ENCODE data around the gene LYRM4.
"Not testable (repeated sequence)": the region's sequence is repeated elsewhere in the genome, so short reads cannot be mapped to it uniquely, and the experiment has no call there.

LYRM4 gene

GRCh38 chr6:5139828-5140771 lies 120.7 kb downstream of the LYRM4 start:
- DNase-seq, result no peak

GRCh38 chr6:5138995-5139827 lies 121.5 kb downstream of the LYRM4 start:
- no peak for DNase-seq

- DNase-seq, result no peak
Observed at GRCh38 chr6:5136851-5137250, 123.9 kb downstream of the LYRM4 start.

DNA sequence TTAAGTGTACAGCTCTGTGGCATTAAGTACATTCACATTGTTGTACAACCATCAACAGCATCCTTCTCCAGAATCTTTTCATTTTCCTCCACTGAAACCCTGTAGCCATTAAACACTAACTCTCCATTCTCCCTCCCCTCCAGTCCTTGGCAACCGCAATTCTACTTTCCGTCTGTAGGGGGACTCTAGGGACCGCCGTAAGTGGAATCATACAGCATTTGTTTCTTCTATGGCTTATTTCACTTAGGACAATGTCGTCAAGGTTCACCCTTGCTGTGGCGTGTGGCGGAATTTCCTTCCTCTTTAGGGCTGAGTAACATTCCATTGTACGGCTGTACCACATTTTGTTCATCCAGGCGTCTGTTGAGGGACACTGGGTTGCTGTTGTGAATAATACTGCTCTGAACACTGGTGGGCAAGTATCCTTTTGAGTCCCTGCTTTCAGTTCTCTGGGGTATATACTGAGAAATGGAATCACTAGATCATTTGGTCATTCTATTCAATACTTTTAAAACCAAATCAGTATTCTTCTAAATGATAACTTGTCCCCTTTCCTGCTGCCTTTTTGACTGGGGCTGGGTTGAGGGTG lies 124.9 kb downstream of the LYRM4 start:
- no peak for DNase-seq

- no peak for DNase-seq
Observed at GRCh38 chr6:5133943-5134342, 126.8 kb downstream of the LYRM4 start.

DNA sequence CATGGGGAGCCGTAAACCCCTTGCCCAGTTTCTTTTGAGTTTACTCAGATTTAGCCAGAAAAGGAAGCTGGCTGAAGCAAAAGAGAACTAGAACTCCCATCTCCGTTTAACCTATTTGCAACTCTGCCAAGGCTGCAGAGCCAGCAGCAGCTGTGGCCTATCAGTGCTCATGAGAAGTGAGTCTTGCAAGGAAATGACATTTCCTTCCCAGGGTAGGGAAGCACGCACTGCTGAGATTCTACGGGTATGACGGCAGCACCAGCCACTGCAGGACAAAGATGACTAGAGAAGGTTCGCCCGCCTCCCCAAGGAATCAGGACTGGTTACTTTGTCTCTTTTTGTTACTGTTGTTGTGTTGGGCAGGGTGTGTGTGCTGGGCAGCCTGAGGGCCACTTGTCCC lies 128.0 kb downstream of the LYRM4 start:
- DNase-seq, result no peak

DNA sequence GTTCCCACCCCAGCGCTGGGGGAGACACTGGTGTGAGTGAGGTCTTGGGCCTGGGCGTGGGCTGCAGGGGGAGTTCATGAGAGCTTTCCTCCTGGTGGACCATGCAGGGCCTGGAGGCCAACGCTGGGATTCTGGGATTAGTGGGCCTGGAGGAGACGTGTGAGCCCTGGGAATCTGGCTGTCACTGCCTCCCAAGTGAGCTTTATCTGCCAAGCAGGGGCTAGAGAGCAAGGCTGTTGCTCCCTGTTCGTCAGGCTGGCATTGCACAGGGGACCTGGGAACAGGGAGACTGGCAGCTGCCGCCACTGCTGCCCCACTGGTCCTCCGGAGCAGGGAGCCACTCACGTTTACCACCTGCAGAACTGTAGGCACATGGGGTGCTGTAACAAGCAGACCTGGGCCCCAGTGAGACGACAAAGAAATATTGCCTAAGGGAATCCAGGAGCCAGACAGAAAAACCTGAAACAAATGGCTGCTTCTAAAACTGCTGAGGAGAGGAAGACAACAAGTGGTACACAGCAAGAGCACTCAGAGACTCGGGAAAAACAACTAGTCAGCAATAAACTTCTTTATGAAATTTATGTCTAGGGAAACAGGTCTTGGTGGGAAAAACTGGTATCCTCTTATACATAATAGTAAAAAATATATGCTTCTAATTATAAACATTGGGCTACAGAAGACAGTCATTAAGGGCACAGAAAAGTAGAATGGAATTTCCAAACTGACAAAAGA lies 130.4 kb downstream of the LYRM4 start:
- DNase-seq, result no peak

- no peak for DNase-seq
Observed at GRCh38 chr6:5128351-5128750, 132.4 kb downstream of the LYRM4 start.

GRCh38 chr6:5127106-5127687 lies 133.6 kb downstream of the LYRM4 start:
- no peak for DNase-seq

DNA sequence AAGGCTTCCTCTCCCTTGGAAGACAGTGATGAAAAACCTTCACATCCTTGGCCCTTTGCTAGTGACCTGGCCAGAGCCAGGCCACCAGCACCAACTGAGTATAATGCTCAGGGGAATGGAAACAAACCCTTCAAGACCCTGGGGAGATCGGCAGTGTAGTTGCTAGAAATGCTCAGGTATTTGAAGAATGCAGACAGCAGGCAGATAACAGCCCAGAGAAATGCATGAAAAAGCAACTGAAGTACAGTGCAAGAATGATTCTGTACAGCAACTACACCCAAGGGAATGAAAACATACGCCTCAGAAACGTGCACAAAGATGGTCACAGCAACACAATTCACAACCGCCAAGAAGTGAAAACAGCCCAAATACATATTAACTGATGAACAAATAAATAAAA lies 134.5 kb downstream of the LYRM4 start:
- no peak for DNase-seq

GRCh38 chr6:5125152-5126006 lies 135.4 kb downstream of the LYRM4 start:
- DNase-seq, result no peak

DNA sequence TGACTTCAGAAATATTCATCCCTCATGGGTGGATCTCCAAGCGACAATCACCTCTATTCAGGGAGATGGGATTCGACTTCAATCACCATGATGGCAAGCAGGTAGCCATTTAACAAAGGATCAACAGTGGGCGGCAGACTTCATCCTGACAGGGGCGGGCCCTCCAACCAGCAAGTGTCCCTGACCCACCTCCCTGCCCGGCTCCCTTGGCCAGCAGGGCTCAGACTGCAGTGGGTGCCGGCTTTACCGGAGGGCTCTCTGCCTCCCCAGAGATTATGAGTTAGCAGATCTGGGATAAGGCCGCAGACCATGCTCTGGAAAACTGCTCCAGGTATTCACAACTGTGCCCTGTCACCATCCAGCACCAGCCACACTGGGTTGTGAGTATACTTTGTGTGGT lies 136.2 kb downstream of the LYRM4 start:
- no peak for DNase-seq

GRCh38 chr6:5123296-5124143 lies 137.2 kb downstream of the LYRM4 start:
- DNase-seq, result no peak

DNA sequence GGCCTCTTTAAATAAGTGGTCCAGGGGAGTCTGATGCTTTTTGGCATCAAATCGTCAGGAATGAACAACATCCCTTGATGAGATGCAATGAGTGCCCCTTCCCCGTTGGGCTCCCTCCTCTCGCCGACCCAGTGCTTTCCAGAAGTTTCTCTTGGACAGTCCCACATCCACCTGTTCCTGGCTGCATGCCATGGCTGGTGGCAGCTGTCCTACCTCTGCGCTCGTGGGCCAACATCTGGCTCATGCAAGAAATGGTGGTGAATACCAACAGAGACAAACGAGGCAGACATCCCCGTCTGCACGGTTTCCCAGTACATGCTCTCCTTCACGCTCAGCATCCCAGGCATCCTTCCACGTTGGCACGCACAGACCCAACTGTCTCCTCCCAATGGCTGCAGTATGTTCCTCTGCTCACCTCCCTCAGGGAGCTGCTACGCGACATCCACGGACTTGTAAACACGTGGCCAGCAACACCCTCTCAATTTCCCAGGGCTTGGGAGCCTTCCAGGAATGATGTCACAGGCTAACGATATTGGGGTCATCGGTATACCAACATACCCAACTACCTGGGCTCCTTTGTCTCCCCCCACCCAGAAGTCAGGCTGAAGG lies 138.1 kb downstream of the LYRM4 start:
- DNase-seq, result no peak

- DNase-seq, result no peak
Observed at GRCh38 chr6:5121956-5122355, 138.8 kb downstream of the LYRM4 start.

GRCh38 chr6:5121479-5121878 lies 139.3 kb downstream of the LYRM4 start:
- no peak for DNase-seq

DNA sequence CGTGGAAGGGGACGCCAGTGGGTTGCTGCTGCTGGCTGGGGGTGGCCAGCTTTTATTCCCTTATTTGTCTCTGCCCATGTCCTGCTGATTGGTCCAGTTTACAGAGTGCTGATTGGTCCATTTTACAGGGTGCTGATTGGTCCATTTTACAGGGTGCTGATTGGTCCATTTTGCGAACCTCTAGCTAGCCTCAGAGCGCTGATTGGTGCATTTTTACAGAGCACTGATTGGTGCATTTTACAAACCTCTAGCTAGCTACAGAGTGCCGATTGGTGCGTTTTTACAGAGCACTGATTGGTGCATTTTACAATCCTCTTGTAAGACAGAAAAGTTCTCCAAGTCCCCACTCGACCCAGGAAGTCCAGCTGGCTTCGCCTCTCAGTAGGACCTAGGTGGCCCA lies 140.2 kb downstream of the LYRM4 start:
- DNase-seq, result not testable (repeated sequence)

DNA sequence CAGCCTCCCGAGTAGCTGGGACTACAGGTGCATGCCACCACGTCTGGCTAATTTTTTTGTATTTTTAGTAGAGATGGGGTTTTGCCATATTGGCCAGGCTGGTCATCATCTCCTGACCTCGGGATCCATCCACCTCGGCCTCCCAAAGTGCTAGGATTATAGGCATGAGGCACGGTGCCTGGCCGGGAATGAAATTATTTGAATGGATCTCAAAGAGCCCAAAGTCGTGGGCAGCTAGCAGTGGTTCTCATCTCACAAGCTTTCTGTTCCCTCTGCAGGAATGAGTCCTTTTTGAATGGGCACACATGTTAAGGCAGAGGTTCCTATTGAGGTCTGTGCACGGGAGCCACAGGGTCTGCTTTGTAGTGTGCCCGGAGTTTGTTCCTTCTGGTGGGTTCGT lies 140.7 kb downstream of the LYRM4 start:
- DNase-seq, result no peak

DNA sequence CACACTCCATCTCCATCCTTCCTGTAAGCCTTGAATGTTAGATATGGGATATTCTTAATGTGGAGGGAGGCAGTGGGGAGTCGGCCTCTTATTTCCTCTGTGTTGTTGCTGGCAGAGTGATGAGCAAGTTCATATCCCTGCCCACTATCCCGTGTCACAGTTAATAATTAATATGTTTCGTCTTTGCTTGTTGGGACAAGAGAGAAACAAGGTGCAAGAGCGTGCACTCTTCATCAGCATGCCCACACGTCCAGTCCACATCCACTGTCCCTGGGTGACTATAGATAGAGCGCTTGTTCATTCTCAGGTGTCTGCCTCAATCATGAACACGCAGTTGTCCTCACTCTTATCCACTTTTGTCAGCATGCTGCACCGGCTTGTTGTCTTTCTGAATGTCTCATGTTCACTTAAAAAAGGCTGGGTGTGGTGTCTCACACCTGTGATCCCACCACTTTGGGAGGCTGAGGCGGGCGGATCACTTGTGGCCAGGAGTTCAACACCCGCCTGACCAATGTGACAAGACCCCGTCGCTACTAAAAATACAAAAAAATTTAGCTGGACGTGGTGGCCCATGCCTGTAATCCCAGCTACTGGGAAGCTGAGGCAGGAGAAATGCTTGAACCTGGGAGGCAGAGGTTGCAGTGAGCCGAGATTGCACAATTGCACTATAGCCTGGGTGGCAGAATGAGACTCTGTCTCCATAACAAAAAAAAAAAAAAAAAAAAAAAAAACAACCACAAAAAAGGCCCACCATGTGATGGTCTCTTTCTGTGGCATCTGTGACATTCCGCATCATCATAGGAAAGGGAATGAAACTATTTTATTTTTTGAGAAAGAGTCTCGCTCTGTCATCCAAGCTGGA lies 141.4 kb downstream of the LYRM4 start:
- no peak for DNase-seq
